Hepatocyte (in vitro differentiated cells): Measurements from ENCODE around the gene HEPHL1.

Experiments
- EZH2 ChIP-seq: fragments of 200-600 bp; sonication (generic); IDR thresholded peaks from 2 replicates; pipeline ENCODE4 v1.6.1; 2016; ENCODE audit warnings: antibody characterized with exemption, mild to moderate bottlenecking, borderline replicate concordance
- EZH2phosphoT487 ChIP-seq: fragments of 200-600 bp; sonication (generic); IDR thresholded peaks from one replicate; pipeline ENCODE4 v1.6.1; 2018; ENCODE audit warnings: antibody characterized with exemption, mild to moderate bottlenecking, low read depth, moderate library complexity; ENCODE audit not compliant: unreplicated experiment, severe bottlenecking
- TF ChIP-seq, protein P1 (sequence below): fragments of 200-600 bp; sonication (generic); IDR thresholded peaks from 2 replicates; pipeline ENCODE4 v1.5.1; 2016; ENCODE audit warnings: antibody characterized with exemption, mild to moderate bottlenecking; ENCODE audit not compliant: poor library complexity

DNA sequence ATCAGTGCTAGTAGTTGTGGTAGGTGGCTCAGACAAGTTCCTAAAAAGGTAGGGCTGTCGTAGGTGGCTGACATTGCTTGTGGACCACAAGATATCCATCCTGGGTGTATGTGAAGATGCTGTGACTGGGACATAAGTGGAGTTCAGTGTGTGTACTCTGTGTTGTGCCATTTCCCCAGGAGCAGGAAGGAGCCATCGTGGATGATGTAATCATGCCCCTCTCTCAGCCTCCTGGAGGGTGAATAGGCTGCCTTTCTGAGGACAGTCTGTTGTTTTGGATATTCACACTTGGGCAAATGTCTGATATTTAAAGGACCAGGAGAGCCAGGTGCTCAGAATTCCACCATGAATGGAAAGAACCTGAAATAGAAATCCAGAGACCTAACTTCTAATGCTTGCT, 2.7 kb downstream of the HEPHL1 start:
- TF ChIP-seq, protein P1, sequence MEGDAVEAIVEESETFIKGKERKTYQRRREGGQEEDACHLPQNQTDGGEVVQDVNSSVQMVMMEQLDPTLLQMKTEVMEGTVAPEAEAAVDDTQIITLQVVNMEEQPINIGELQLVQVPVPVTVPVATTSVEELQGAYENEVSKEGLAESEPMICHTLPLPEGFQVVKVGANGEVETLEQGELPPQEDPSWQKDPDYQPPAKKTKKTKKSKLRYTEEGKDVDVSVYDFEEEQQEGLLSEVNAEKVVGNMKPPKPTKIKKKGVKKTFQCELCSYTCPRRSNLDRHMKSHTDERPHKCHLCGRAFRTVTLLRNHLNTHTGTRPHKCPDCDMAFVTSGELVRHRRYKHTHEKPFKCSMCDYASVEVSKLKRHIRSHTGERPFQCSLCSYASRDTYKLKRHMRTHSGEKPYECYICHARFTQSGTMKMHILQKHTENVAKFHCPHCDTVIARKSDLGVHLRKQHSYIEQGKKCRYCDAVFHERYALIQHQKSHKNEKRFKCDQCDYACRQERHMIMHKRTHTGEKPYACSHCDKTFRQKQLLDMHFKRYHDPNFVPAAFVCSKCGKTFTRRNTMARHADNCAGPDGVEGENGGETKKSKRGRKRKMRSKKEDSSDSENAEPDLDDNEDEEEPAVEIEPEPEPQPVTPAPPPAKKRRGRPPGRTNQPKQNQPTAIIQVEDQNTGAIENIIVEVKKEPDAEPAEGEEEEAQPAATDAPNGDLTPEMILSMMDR, result no peak
- TF ChIP-seq EZH2, result no peak
- no peak for TF ChIP-seq EZH2phosphoT487
